Measurements from ENCODE around the gene ZNF777. TPM values are rescaled to one million over a fixed set of nuclear protein-coding genes. Genes with fewer than 3 reads are reported as not detected.
"Not testable (repeated sequence)": the region's sequence is repeated elsewhere in the genome, so short reads cannot be mapped to it uniquely, and the experiment has no call there.

The ZNF777 gene
- 10.1 and 14.8 TPM in 2 replicates for total RNA-seq (2014; rRNA removed; shearing (Covaris generic); ENCODE audit: low replicate concordance)

GRCh38 chr7:149460493-149461277, at the start of gene ZNF777:
TSS of gene ZNF777 (minus strand) at chr7:149461062. CDS start at chr7:149456022, 5,040 bp downstream.
- H3K4me3 ChIP-seq: peak within 1 kb of the TSS; percentile 59
- no peaks in the 10 kb centered on the region for H3K27me3 ChIP-seq
- H3K9me3 ChIP-seq: no peaks in the 10 kb centered on the region
- H3K36me3 ChIP-seq: 0 out of 2 replicates have a peak, but pooled peaks cover 3% of the 10 kb centered on the region
- DNase-seq: peak; percentile 73

- Histone ChIP-seq H3K4me3 (no peak overlapping the region), H3K36me3 (no peaks in the 10 kb centered on the region), H3K27me3 (no peaks in the 10 kb centered on the region), H3K9me3 (no peaks in the 10 kb centered on the region)
- DNase-seq: no peak
These were observed 49.4 kb upstream of the ZNF777 start for GRCh38 chr7:149510248-149510647.

- no peak for DNase-seq
- Histone ChIP-seq H3K36me3 (no peaks in the 10 kb centered on the region), H3K9me3 (no peaks in the 10 kb centered on the region), H3K4me3 (no peak overlapping the region), H3K27me3 (no peaks in the 10 kb centered on the region)
These were observed 48.9 kb upstream of the ZNF777 start for GRCh38 chr7:149509774-149510173.

- Histone ChIP-seq H3K36me3 (no peaks in the 10 kb centered on the region), H3K4me3 (no peak overlapping the region), H3K9me3 (no peaks in the 10 kb centered on the region), H3K27me3 (no peaks in the 10 kb centered on the region)
- no peak for DNase-seq
These were observed 44.7 kb upstream of the ZNF777 start for GRCh38 chr7:149505551-149505950.

GRCh38 chr7:149501651-149502050, 40.8 kb upstream of the ZNF777 start:
- no peak overlapping the region for H3K4me3 ChIP-seq
- no peaks in the 10 kb centered on the region for H3K36me3 ChIP-seq
- no peaks in the 10 kb centered on the region for H3K27me3 ChIP-seq
- no peak for DNase-seq
- no peaks in the 10 kb centered on the region for H3K9me3 ChIP-seq

- Histone ChIP-seq H3K9me3 (no peaks in the 10 kb centered on the region), H3K4me3 (no peak overlapping the region), H3K36me3 (no peaks in the 10 kb centered on the region), H3K27me3 (no peaks in the 10 kb centered on the region)
- DNase-seq: no peak
These were observed 40.0 kb upstream of the ZNF777 start for GRCh38 chr7:149500910-149501309.

GRCh38 chr7:149500201-149500600, 39.3 kb upstream of the ZNF777 start:
- H3K36me3 ChIP-seq: no peaks in the 10 kb centered on the region
- no peaks in the 10 kb centered on the region for H3K9me3 ChIP-seq
- DNase-seq: no peak

GRCh38 chr7:149498811-149499210, 37.9 kb upstream of the ZNF777 start:
- no peak overlapping the region for H3K4me3 ChIP-seq
- H3K36me3 ChIP-seq: no peaks in the 10 kb centered on the region; the same call in 1 of the 2 replicates
- DNase-seq: no peak
- H3K27me3 ChIP-seq: no peaks in the 10 kb centered on the region
- no peaks in the 10 kb centered on the region for H3K9me3 ChIP-seq

More at GRCh38 chr7:149500201-149500600, 39.3 kb upstream of the ZNF777 start:
- H3K4me3 ChIP-seq: no peak overlapping the region
- H3K27me3 ChIP-seq: no peaks in the 10 kb centered on the region

GRCh38 chr7:149497467-149498261, 36.8 kb upstream of the ZNF777 start, which contains the start of gene ZNF746:
TSS of gene ZNF746 (minus strand) at chr7:149497809. CDS start at chr7:149497536, 273 bp downstream.
- Histone ChIP-seq H3K9me3 (no peaks in the 10 kb centered on the region), H3K4me3 (peak within 1 kb of the TSS; percentile 58), H3K36me3 (peaks cover 4% of the 10 kb centered on the region), H3K27me3 (no peaks in the 10 kb centered on the region)
- peak; percentile 77 for DNase-seq

GRCh38 chr7:149496642-149497391, 36.0 kb upstream of the ZNF777 start:
- Histone ChIP-seq H3K4me3 (peak overlapping the region; percentile 58), H3K27me3 (no peaks in the 10 kb centered on the region), H3K36me3 (peaks cover 4% of the 10 kb centered on the region), H3K9me3 (no peaks in the 10 kb centered on the region)
- peak; percentile 58 for DNase-seq

GRCh38 chr7:149495785-149496641, 35.2 kb upstream of the ZNF777 start:
- peak overlapping the region; percentile 58 for H3K4me3 ChIP-seq
- no peaks in the 10 kb centered on the region for H3K27me3 ChIP-seq
- peaks cover 4% of the 10 kb centered on the region for H3K36me3 ChIP-seq
- H3K9me3 ChIP-seq: no peaks in the 10 kb centered on the region
- DNase-seq: peak; percentile 45

GRCh38 chr7:149494738-149495368, 34.0 kb upstream of the ZNF777 start:
- no peak for DNase-seq
- Histone ChIP-seq H3K36me3 (peaks cover 4% of the 10 kb centered on the region), H3K4me3 (no peak overlapping the region), H3K27me3 (no peaks in the 10 kb centered on the region), H3K9me3 (no peaks in the 10 kb centered on the region)

GRCh38 chr7:149493975-149494374, 33.1 kb upstream of the ZNF777 start:
- H3K9me3 ChIP-seq, H3K4me3 ChIP-seq, H3K27me3 ChIP-seq, DNase-seq, H3K36me3 ChIP-seq: not testable (repeated sequence)

- Histone ChIP-seq H3K36me3 (peaks cover 4% of the 10 kb centered on the region), H3K27me3 (no peaks in the 10 kb centered on the region), H3K4me3 (no peak overlapping the region), H3K9me3 (no peaks in the 10 kb centered on the region)
- no peak for DNase-seq
These were observed 32.5 kb upstream of the ZNF777 start for GRCh38 chr7:149493366-149493765.

- no peaks in the 10 kb centered on the region for H3K9me3 ChIP-seq
- H3K36me3 ChIP-seq: peaks cover 12% of the 10 kb centered on the region
- no peaks in the 10 kb centered on the region for H3K27me3 ChIP-seq
- no peak overlapping the region for H3K4me3 ChIP-seq
- DNase-seq: no peak
These were observed 29.4 kb upstream of the ZNF777 start for GRCh38 chr7:149490083-149490760.
